Activated CD4-positive, CD25-positive, alpha-beta regulatory T cell treated with anti-CD3 and anti-CD28 coated beads, Interleukin-2, amount 50 U/mL, for 16 hours (primary cell): Measurements from ENCODE around the gene PPP3CA.
"Not testable (repeated sequence)": the region's sequence is repeated elsewhere in the genome, so short reads cannot be mapped to it uniquely, and the experiment has no call there.

Experiments used
- DNase-seq: peaks from one replicate; pipeline ENCODE4 v3.0.0-alpha.2; 2020; ENCODE audit warnings: low read depth, low spot score

The PPP3CA gene

DNA sequence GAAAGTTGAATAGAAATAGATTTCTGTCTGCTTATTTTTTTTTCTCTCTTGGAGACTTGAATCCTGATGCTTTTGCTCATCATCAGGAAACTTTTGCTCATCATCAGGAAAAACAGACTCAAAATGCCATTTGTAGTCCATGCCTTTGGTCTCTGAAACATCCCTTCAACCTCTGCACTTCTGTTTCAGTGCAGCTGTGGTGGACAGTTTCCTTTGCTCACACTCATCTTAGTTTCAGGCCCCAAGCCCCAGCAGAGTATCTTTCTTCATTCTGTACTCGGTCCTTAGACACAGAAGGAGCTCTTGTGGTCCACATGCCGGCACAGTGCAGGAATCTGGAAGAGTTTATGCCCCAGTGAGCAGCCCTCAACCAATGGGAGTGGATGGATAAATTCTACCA is 337.9 kb downstream of the PPP3CA start:
- DNase-seq = no peak

DNA sequence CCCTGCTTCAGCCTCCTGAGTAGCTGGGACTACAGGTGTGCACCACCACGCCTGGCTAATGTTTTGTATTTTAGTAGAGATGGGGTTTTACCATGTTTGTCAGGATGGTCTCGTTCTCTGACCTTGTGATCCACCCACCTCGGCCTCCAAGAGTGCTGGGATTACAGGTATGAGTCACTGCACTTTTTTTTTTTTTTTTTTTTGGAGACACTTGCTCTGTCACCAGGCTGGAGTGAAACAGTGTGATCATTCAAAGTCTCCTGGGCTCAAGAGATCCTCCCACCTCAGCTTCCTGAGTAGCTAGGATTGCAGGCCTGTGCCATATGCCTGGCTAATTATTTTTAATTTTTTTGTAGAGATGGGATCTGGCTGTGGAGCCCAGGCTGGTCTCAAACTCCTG is 338.8 kb downstream of the PPP3CA start:
- no peak for DNase-seq

DNA sequence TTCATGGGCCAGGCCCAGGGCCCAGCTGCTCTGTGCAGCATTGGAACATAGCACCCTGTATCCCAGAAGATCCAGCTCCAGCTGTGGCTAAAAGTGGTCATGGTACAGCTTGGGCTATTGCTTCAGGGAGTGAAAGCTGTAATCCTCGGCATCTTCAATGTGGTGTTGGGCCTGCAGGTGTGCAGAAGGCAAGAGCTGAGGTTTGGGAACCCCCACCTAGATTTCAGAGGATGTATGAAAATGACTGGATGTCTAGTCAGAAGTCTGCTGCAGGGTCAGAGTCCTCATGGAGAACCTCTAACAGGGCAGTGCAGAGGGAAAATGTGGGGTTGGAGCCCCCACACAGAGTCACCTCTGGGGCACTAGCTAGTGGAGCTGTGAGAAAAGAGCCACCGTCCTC is 341.7 kb downstream of the PPP3CA start:
- no peak for DNase-seq

DNA sequence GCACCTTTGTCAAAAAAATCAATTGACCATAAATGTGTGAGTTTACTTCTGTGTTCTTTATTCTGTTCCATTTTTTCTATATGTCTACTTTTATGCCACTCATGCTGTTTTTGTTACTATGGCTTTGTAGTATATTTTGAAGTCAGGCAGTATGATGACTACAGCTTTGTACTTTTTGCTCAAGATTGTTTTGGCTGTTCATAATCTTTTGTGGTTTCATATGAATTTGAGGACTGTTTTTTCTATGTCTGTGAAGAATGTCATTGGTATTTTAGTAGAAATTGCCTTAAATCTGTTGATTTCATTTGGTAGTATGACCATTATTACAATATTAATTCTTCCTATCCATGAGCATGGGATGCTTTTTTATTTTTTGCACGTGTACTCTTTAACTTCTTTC is 346.8 kb downstream of the PPP3CA start:
- DNase-seq = no peak

DNA sequence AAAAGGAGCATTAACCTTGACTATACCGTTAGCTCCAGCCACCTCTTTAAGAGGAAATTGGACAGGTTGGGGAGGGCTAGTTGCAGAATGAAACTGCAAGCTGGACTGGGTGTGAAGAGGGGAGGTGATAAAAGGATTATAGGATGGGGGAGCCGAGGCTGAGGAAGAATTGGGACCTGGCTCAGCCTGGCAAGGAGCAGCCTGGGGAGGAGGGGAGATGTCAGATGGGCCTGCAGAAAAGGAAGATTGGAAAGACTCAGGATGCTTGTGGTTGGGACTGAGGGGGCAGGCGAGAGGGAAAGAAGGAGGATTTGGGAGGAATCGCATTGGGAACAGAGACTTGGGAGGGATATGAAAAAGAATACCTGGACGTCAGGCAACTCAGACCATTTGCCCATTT is 351.7 kb downstream of the PPP3CA start:
- DNase-seq = no peak

DNA sequence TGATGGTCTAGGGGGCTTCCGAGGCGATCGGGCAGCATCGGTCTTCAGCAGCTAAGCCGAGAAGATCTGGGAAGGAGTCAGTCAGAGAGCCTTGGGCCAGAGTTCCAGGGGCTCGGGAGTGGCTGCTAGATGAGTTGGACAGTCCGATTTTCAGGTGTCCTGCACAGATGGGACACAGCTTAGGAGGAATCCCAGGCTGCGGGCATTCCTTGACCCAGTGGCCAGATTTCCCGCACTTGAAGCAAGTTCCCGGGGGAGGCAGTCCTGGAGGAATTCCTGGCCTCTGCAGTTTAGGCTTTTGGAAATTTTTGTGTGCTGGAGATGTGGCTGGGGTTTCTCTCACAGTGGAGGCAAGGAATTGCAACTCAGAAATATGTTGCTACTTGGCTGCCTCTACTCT is 352.3 kb downstream of the PPP3CA start:
- not testable (repeated sequence) for DNase-seq

DNA sequence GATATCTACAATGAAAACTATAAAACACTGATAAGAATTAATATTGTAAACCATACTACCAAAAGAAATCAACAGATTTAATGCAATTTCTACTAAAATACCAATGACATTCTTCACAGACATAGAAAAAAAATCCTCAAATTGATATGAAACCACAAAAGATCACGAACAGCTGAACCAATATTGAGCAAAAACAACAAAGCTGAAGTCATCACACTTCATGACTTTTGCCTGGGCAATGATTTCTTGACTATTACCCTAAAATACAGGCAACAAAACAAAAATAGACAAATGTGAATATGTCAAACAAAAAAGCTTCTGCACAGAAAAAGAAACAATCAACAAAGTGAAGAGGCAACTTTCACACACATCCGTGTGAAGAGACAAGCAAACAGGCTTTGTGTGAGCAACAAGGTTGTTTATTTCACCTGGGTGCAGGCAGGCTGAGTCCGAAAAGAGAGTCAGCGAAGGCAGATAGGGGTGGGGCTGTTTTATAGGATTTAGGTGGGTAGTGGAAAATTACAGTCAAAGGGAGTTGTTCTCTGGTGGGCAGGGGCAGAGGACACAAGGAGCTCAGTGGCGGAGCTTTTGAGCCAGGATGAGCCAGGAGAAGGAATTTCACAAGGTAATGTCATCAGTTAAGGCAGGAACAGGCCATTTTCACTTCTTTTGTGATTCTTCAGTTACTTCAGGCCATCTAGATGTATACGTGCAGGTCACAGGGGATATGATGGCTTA is 355.8 kb downstream of the PPP3CA start:
- not testable (repeated sequence) for DNase-seq

DNA sequence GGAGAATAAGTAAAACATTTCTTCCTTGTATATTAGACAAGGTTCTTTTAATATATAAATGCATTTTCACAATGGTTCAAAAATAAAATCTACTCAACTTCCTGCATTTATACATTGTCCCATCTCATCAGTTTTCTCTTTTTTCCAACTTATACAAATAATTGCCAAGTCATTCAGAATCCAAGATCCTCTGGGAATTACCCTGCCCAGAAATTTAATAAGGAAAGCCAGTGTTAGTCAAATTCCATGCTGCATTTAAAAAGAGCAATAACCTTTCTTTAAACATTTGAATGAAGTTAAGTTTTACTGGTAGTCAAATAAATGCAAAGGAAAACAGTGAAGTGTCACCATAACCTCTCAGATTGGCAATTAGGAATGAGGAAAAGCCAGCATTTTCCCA is 357.9 kb downstream of the PPP3CA start:
- DNase-seq = no peak

DNA sequence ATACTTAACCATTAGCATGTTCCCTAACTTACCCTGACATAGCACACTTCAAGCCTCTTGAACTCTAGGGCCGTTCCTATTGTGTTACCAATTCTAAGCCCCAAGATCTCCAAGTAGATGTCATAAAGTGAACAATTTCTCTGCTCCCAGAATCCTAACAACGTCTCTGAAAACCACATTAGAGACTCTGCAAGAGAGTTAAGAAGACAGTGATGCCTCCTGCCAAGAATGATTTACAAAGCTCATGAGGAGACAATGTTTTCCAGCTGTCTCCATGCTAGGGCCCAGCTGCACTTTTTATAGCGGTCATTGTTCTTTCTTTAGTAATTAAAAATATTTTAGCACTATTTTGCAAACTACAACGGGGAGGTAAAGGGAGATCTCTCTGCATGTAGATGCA is 358.4 kb downstream of the PPP3CA start:
- DNase-seq = no peak

DNA sequence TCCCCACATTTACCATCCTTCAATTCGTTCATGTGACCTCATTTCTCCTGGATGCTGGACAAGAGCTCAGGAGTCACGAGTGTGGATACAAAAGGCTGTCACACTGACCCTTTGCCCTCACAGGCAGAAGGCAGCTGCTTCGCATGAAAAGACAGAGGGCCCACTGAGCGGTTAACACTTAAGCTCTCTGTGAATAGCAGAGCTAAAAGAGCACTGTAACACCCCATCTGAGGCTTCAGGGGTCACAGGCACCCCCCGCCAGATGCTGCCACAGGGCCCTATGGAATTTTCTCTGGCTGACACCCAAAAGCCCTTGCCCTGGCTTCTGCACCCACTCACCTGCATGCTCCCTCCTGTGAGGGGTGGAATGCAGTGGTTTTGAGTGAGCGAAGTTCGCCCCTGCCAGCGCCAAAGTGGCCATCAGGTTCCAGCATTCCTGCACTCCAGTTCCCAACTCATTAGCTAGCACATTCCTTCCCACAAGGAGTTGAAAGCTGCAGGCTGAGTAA is 360.9 kb downstream of the PPP3CA start:
- no peak for DNase-seq

DNA sequence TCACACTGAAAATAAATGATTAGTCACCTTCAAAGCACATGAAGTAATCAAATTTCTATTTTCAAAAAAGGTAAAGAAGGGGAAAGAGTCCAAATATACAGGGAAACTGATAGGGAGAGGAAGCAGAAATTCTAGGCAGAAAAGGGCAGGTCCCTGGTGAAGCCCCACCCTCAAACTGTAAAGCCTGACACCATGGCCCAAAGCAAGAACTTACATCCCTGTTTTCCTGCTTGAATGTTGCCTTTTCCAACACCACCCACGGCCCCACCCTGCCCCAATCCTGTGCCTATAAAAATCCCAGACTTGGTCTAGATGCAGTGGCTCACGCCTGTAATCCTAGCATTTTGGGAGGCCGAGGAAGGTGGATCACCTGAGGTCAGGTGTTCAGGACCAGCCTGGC is 361.8 kb downstream of the PPP3CA start:
- DNase-seq = no peak

DNA sequence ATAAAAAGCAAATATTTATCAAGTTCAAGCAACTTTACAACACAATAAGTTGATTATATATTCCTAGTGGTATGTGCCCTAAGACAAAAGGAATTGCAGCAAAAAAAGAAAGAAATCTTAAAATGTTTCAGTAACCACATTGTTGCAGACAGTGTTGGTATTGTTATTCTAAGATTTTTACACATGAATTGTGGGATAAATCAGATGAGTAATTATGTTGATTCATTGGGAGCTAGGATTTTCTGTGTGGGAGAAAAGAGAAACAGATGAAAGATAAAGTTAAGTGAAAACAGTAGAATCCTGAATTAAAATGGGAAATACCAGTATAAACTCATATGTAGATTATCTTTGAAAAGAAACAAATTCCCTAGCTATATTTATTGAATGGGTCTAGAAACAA is 362.4 kb downstream of the PPP3CA start:
- DNase-seq = no peak

DNA sequence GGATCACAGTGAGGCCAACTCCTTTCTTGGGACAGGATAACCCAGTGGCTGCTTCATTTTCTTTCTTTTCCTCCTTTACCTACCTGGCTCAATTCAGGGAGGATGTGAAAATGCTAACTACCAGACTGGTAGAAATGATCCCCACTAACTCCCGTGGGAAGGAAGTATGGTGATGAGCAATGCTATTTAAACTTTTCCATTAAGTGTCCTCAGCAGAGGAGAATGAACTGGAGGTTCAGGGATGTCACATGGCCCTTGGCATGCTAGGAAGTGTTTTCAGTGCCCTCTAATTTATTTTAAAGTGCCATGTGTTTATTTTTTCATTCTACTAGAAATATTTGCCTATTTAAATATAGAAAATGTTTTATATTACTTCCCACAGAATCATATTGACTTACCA is 363.9 kb downstream of the PPP3CA start:
- DNase-seq = no peak

DNA sequence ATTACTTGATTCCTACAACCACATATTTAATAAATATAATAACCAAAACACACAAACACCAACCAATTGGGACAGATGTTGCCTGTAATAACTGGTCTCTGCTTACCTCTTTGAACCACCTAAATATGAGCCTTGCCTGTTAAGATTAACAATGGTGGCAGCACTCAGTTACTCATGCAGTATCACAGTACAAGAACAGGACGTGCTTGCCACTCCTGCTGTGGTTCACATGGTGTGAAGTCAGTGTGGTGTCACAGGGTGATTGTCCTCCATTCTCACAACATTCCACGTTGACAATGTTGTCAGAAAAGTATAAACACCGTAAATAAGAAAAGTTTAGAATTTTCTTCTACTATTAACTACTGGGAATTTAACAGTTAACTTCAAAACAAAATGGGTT is 365.0 kb downstream of the PPP3CA start:
- DNase-seq = no peak

DNA sequence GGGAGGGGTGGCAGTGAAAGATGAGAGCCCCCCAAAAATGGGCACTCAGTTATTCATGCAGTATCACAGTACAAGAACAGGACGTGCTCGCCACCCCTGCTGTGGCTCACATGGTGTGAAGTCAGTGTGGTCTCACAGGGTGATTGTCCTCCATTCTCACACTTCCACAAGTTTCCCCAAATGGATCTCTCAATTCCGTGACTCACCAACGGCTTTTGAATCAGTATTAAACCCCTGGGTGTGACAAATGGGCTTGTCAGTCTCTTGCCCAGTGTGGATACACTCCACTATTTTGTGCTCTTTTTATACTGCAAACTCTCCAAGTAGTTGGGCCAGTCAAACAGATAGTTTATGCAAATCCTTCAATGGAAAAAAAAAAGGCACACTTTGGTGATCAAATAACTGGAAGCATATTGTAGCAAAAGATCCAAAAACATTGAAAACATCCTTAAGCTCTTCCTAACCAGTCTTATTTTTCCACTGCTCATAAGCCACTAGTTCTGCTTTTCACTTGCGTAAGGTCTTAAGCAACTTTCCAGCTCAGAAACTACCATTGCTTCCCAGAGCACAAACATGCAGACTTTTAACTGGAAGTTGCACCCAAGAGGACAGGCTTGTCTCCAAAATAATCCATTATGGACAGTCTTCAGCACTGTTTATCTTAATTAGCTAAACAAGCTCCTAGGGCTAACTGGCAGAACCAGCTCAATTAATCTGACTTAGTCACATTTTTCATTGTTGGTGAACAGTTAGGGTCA is 365.7 kb downstream of the PPP3CA start:
- no peak for DNase-seq

DNA sequence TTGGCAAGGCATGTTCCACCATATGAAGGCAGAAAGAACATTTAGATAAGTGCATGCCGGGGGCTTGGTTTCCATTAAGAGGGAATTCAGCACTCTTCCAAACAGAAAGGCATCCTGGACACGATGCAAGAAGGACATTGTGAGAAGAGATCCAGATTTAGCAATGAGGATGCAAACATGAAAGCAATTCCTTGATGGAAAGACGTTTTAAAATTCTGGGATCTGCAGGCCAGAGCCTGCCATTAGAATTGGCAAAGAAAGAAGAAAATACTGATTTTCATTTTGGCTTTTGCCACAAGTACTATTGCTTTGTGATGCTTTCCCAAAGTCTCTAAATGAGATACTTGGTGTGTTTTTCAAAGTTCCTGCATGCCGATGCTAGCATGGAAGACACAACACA is 367.6 kb downstream of the PPP3CA start:
- DNase-seq = no peak

DNA sequence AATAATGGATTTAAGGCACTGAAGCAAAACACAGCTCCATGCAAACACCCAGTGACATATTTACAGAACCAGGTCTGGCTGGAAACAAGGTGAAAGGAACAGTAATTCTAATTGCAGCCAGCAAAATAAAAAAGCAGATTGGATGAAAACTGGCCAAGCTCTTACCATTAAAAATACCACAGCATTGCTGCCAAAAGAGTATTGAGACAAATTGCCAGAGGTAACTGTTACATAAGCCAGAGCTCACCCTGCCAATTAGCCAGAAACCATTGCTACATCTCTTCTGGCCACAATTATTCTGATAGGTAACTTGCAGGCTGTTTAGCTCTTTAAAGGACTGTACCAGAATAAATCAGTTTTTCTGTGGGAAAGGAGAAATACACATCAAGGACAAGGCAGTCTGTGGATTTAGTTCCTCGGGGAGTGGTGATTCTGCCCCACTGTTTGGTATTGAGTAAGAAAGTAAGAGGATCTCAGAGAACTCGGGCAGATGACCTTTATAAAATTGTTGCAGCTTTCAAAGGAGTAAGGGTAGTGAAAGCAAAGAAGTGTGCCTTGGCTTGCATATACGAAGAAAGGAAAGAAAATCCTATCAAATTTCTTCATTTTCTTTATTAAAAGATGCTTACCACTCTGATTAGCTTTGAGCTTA is 369.5 kb downstream of the PPP3CA start:
- DNase-seq = no peak

DNA sequence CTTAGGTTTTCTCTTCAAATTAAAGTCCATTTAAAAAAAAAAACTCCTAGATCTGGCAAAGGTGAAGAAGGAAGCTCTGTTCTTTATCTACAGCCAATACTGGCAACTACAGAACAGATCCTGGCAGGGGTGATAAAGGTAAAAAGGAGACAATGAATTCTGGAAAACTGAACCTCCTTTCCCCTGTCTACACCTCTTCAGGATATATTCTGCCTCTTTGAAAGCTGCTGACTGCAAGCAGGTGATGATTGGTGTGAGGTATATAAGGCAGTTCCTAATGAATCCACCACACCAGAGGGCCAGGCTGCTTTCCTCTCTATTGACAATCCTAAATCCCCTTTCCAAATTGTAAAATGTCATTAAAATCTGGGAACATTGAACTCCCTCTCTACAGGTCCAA is 370.1 kb downstream of the PPP3CA start:
- DNase-seq = no peak
